OCI-LY3 (cell line): ENCODE measurements around the gene MCRIP2.

Experiments
- H2AFZ ChIP-seq: fragments of 200-600, 300-600 bp; shearing (Covaris generic); 2 replicates; pipeline ENCODE4 v1.6.0; 2014; ENCODE audit warnings: antibody characterized with exemption, low read depth, low read length
- H3K27ac ChIP-seq: fragments of 200-600, 300-600 bp; sonication (generic); 2 replicates; pipeline ENCODE4 v1.5.1; 2014; ENCODE audit warnings: mild to moderate bottlenecking, low read length, moderate library complexity, mixed read lengths
- H3K27me3 ChIP-seq: fragments of 200-600, 300-600 bp; sonication (generic); 2 replicates; pipeline ENCODE4 v1.6.1; 2014; ENCODE audit warnings: low read depth, low read length, mixed read lengths
- H3K36me3 ChIP-seq: fragments of 200-600, 300-600 bp; sonication (generic); replicated peaks from 2 replicates; pipeline ENCODE3; 2014; ENCODE audit warnings: low read depth, low read length, mixed read lengths
- H3K4me1 ChIP-seq: fragments of 300-600, 200-600 bp; sonication (generic); 2 replicates; pipeline ENCODE4 v1.6.1; 2014; ENCODE audit warnings: low read length, mixed read lengths
- H3K4me2 ChIP-seq: fragments of 200-600, 300-600 bp; sonication (generic); 2 replicates; pipeline ENCODE4 v1.6.1; 2014; ENCODE audit warnings: low read length, mixed read lengths
- H3K4me3 ChIP-seq: fragments of 300-600, 200-600 bp; sonication (generic); 2 replicates; pipeline ENCODE4 v1.5.1; 2014; ENCODE audit warnings: antibody characterized with exemption, mild to moderate bottlenecking, low read length, moderate library complexity
- H3K79me2 ChIP-seq: fragments of 300-600, 200-600 bp; shearing (Covaris generic); 2 replicates; pipeline ENCODE4 v1.6.1; 2014; ENCODE audit warnings: mild to moderate bottlenecking, low read length, mixed read lengths
- H3K9ac ChIP-seq: fragments of 300-600, 200-600 bp; shearing (Covaris generic); 2 replicates; pipeline ENCODE4 v1.6.0; 2014; ENCODE audit warnings: mild to moderate bottlenecking, low read length, moderate library complexity
- H3K9me3 ChIP-seq: fragments of 200-600, 300-600 bp; shearing (Covaris generic); 2 replicates; pipeline ENCODE4 v1.6.1; 2014; ENCODE audit warnings: low read length, mixed read lengths; ENCODE audit not compliant: insufficient read depth
- H4K20me1 ChIP-seq: fragments of 200-600, 300-600 bp; sonication (generic); 2 replicates; pipeline ENCODE4 v1.6.1; 2016; ENCODE audit warnings: low read length, mixed read lengths; ENCODE audit not compliant: insufficient read depth
- EZH2phosphoT487 ChIP-seq: fragments of 200-600 bp; shearing (Covaris generic); IDR thresholded peaks from 2 replicates; pipeline ENCODE4 v1.6.1; 2018; ENCODE audit warnings: antibody characterized with exemption, mixed run types, low read depth
- TF ChIP-seq, protein P1 (sequence below): fragments of 200-600, 300-600 bp; sonication (generic); IDR thresholded peaks from 2 replicates; pipeline ENCODE4 v1.5.1; 2014; ENCODE audit warnings: antibody characterized with exemption, low read length, low read depth

The MCRIP2 gene

DNA sequence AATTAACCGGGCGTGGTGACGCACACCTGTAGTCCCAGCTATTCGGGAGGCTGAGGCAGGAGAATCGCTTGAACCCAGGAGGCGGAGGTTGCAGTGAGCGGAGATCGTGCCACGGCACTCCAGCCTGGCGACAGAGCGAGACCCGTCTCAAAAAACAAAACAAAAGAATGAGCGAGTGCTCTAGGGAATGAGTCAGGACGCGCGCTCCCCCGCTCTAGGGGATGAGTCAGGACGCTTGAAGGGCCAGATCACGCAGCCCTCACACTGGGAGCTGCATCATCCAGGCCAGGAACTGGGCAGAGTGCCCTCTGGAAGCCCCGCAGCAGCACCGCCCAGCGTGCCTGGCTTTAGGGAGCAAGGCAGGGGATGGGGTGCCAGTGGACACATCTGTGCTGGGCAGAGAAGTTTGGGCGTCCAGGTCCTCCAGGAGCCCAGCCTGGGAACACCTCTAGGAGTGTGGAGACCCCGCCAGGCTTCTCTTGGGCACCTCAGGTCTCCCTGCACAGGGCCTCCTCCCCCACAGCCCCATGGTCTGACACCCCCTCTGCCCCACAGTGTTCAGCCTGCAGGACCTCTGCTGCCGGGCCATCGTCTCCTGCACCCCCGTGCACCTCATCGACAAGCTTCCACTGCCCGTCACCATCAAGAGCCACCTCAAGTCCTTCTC, 14.7 kb upstream of the MCRIP2 start:
- no peaks in the 10 kb centered on the region for H3K27me3 ChIP-seq
- no peaks in the 10 kb centered on the region for H4K20me1 ChIP-seq
- H2AFZ ChIP-seq: no peak overlapping the region
- no peak overlapping the region for H3K4me2 ChIP-seq
- H3K9ac ChIP-seq: no peak overlapping the region
- no peaks in the 10 kb centered on the region for H3K4me1 ChIP-seq
- H3K36me3 ChIP-seq: no peaks in the 10 kb centered on the region
- no peaks in the 10 kb centered on the region for H3K9me3 ChIP-seq
- no peak overlapping the region for H3K27ac ChIP-seq
- TF ChIP-seq, protein P1, sequence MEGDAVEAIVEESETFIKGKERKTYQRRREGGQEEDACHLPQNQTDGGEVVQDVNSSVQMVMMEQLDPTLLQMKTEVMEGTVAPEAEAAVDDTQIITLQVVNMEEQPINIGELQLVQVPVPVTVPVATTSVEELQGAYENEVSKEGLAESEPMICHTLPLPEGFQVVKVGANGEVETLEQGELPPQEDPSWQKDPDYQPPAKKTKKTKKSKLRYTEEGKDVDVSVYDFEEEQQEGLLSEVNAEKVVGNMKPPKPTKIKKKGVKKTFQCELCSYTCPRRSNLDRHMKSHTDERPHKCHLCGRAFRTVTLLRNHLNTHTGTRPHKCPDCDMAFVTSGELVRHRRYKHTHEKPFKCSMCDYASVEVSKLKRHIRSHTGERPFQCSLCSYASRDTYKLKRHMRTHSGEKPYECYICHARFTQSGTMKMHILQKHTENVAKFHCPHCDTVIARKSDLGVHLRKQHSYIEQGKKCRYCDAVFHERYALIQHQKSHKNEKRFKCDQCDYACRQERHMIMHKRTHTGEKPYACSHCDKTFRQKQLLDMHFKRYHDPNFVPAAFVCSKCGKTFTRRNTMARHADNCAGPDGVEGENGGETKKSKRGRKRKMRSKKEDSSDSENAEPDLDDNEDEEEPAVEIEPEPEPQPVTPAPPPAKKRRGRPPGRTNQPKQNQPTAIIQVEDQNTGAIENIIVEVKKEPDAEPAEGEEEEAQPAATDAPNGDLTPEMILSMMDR: no peak
- no peak for TF ChIP-seq EZH2phosphoT487
- H3K4me3 ChIP-seq: no peak overlapping the region
- H3K79me2 ChIP-seq: no peaks in the 10 kb centered on the region

DNA sequence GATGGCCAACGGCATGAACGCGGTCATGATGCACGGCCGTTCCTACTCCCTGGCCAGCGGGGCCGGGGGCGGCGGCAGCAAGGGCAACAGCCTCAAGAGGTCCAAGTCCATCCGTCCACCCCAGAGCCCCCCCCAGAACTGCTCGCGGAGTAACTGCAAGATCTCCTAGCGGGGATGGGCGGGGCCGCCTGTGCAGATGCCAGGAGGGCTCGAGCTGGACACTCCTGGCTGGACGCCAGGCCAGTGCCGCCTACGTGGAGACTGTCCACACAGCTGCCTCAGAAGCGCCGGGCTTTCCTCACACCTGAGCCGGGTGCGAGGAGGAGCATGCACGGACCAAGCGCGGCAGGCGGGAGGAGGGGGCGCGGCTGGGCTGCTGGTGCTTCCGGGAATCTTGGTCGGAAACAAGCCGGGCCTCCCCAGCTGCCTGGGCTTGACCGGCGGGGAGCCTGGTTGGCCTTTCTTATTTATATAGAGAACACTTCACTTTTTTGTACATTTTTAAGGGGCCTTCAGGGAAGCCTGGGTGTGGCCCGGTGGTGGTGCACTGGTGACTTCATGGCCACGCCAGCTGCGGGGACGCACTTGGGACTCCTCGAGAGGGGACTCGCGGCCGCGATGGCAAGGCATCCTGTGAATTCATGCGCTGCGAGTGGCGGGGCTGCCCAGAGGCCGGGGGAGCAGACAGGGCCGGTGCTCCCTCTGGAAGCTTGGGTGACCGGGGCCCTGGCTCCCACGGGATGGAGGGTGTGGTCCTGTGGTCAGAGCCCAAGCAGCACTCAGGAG, 14.0 kb upstream of the MCRIP2 start:
- TF ChIP-seq, protein P1: no peak
- TF ChIP-seq EZH2phosphoT487: no peak
- Histone ChIP-seq H3K79me2 (no peaks in the 10 kb centered on the region), H3K27me3 (no peaks in the 10 kb centered on the region), H2AFZ (no peak overlapping the region), H3K36me3 (no peaks in the 10 kb centered on the region), H3K9ac (no peak overlapping the region), H3K4me3 (no peak overlapping the region), H3K4me2 (no peak overlapping the region), H3K4me1 (no peaks in the 10 kb centered on the region), H3K9me3 (no peaks in the 10 kb centered on the region), H3K27ac (no peak overlapping the region), H4K20me1 (no peaks in the 10 kb centered on the region)

DNA sequence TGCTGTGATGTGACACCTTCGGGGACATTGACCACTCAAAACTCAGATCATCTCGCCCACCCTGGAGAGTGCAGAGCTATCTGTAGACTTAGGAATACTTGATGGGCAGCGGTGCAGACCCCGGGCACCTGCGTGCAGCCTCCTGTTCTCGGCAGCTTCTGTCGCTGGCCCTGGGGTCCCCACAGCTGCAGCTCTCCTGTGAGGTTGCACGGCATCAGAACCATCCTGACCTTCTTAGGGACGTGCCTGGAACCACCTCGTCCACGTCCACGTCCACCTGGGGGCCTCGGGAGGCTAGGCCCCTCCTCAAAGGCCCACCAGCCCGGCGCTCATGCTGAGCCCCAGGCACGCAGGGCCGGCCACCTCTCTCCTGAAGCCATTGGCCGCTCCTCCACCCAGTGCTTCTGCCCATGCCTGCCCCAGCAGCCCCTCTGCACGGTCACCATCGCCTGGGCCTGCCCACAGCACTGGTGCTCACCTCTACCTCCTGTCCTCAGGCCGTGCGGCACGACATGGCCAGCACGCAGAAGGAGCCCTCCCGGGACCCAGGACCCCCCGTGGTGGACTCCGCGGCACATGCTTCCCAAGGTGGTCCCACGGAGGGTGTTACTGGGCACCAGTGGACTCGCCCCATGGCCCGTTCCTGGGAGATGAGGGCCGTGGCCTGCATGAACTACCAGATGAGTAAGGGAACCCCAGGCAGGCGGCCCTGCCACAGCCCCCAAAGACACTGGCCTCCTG, 13.1 kb upstream of the MCRIP2 start:
- H3K4me1 ChIP-seq: no peaks in the 10 kb centered on the region
- no peak overlapping the region for H2AFZ ChIP-seq
- no peak overlapping the region for H3K4me2 ChIP-seq

More for the DNA sequence above, 13.1 kb upstream of the MCRIP2 start:
- H3K27ac ChIP-seq: no peak overlapping the region
- TF ChIP-seq EZH2phosphoT487: no peak
- TF ChIP-seq, protein P1: no peak
- no peak overlapping the region for H3K9ac ChIP-seq
- H3K9me3 ChIP-seq: no peaks in the 10 kb centered on the region
- no peaks in the 10 kb centered on the region for H3K36me3 ChIP-seq
- H4K20me1 ChIP-seq: no peaks in the 10 kb centered on the region
- no peak overlapping the region for H3K4me3 ChIP-seq
- no peaks in the 10 kb centered on the region for H3K79me2 ChIP-seq
- no peaks in the 10 kb centered on the region for H3K27me3 ChIP-seq
